ENCODE results near the gene RPL31.
"Not testable (repeated sequence)": the region's sequence is repeated elsewhere in the genome, so short reads cannot be mapped to it uniquely, and the experiment has no call there.

RPL31 gene

DNA sequence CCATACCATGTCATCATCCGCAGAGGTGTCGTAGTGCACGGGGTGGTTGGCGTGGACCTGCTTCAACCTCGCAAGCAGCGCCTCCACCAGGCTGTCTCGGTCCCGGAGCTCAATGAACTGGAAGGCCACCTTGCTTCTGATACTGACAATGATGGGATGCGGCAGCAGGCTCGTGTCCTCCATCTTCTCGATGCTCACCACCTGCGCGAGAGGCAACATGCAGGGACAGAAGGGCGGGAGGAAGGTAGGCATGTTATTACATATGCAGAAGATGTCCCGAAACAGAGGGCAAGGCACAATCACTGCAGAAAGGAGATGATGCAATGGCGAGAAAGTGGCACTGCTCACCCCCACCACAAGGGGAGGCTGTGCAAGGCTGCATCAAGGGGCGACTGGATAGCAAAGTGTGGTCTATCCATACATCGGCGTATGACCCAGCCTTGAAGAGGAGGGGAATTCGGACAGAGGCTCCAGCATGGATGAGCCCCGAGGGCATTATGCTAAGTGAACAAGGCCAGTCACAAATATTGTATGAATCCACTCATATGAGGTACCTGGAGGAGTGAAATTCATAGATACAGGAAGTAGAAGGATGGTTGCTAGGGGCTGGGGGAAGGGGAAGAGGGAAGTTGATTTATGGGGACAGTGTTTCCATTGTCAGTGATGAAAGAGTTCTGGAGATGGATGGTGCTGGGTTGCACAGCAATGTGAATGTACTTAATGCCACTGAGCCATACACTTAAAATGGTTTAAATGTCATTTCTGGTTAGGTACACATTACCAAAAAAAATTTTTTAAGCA, 36.6 kb downstream of the RPL31 start:
- Histone ChIP-seq H3K9me3 (ENCODE audit: control insufficient read depth, low read length) (no peaks in the 10 kb centered on the region), H3K36me3 (ENCODE audit: control insufficient read depth, insufficient read depth, low read length) (no peaks in the 10 kb centered on the region), H3K4me3 (ENCODE audit: low read length) (no peak overlapping the region), H3K27me3 (ENCODE audit: control insufficient read depth, insufficient read depth, low read length) (no peaks in the 10 kb centered on the region), H3K4me1 (ENCODE audit: control insufficient read depth, insufficient read depth, low read length) (no peaks in the 10 kb centered on the region), H3K9ac (ENCODE audit: low read length) (no peak overlapping the region)

DNA sequence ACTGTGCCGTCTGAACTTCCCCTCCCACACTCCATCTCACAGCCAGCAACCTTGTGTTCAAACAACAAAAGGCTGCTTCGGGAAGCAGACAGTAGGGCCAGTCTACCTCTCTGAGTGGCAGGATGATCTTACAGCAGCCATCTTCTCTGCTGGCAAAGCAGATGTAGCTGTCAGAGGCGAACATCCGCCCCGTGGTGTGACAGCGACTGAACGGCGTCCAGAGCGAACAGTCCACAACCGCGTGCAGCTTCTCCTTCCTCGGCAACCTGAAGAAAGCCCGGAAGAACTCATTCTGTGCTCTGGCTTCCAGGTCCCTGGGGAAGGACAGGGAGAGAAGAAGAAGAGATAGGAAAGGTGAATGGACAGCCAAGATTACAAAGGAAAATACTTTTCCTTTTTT, 38.0 kb downstream of the RPL31 start:
- H3K4me1 ChIP-seq (ENCODE audit: control insufficient read depth, insufficient read depth, low read length), result no peaks in the 10 kb centered on the region
- H3K4me3 ChIP-seq (ENCODE audit: low read length), result no peak overlapping the region
- H3K27me3 ChIP-seq (ENCODE audit: control insufficient read depth, insufficient read depth, low read length), result no peaks in the 10 kb centered on the region
- H3K36me3 ChIP-seq (ENCODE audit: control insufficient read depth, insufficient read depth, low read length), result no peaks in the 10 kb centered on the region
- no peaks in the 10 kb centered on the region for H3K9me3 ChIP-seq (ENCODE audit: control insufficient read depth, low read length)
- H3K9ac ChIP-seq (ENCODE audit: low read length), result no peak overlapping the region

DNA sequence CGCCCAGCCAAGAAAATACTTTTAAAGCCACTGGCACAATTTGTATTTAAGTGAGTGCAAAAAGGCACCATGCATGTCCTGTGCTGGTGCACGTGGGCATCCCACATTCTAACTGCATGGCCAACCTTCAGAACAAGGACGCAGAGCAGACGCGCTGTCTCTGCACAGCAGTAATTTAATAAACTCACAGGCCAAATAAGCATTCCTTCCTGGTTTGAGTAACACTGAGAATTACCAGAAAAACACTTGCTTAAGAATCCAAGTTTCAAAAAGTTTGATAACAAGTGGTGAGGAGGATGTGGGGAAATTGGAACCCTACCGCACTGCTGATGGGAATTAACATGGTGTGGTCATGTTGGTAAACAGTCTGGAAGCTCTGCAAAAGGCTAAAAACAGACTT, 38.7 kb downstream of the RPL31 start:
- H3K4me3 ChIP-seq (ENCODE audit: low read length), result no peak overlapping the region
- H3K9me3 ChIP-seq (ENCODE audit: control insufficient read depth, low read length), result no peaks in the 10 kb centered on the region
- no peaks in the 10 kb centered on the region for H3K27me3 ChIP-seq (ENCODE audit: control insufficient read depth, insufficient read depth, low read length)
- H3K36me3 ChIP-seq (ENCODE audit: control insufficient read depth, insufficient read depth, low read length), result no peaks in the 10 kb centered on the region
- no peak overlapping the region for H3K9ac ChIP-seq (ENCODE audit: low read length)
- no peaks in the 10 kb centered on the region for H3K4me1 ChIP-seq (ENCODE audit: control insufficient read depth, insufficient read depth, low read length)

DNA sequence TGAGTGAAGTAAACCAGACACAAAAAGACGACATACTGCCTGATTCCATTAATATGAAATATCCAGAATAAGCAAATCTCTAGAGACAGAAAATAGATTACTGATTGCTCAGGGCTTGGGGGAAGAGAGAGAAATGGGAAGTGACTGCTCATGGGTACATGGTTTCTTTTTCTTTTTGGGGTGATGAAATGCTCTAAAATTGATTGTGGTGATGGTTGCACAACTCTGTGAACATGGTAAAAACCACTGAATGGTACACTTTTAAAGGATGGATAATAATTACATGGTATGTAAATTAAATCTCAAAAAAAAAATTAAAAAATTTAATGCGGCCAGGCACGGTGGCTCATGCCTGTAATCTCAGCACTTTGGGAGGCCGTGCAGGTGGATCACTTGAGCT, 39.3 kb downstream of the RPL31 start:
- Histone ChIP-seq H3K9me3 (ENCODE audit: control insufficient read depth, low read length) (no peaks in the 10 kb centered on the region), H3K9ac (ENCODE audit: low read length) (no peak overlapping the region), H3K36me3 (ENCODE audit: control insufficient read depth, insufficient read depth, low read length) (no peaks in the 10 kb centered on the region), H3K27me3 (ENCODE audit: control insufficient read depth, insufficient read depth, low read length) (no peaks in the 10 kb centered on the region), H3K4me3 (ENCODE audit: low read length) (no peak overlapping the region), H3K4me1 (ENCODE audit: control insufficient read depth, insufficient read depth, low read length) (no peaks in the 10 kb centered on the region)

DNA sequence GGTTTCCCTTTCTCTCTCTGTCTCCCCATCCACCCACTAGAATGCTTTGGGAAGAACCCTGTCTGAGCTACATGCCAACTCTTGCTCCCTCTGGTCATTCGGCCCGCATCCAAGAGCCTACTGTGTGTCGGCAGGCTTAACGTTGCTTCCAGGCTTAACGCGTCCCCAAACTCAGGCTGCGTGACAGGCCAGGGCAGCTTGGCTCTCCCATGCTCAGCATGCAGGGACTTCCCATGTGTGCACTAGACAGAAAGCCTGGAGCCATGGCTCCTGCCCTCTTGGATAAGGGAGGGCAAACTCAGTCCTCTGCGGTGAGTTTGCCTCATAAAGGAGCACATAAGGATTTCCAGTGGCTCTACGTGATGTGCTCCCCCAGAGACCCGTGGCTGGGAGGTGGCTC, 43.2 kb downstream of the RPL31 start:
- Histone ChIP-seq H3K36me3 (ENCODE audit: control insufficient read depth, insufficient read depth, low read length) (no peaks in the 10 kb centered on the region), H3K4me1 (ENCODE audit: control insufficient read depth, insufficient read depth, low read length) (peaks cover 12% of the 10 kb centered on the region), H3K4me3 (ENCODE audit: low read length) (no peak overlapping the region)

DNA sequence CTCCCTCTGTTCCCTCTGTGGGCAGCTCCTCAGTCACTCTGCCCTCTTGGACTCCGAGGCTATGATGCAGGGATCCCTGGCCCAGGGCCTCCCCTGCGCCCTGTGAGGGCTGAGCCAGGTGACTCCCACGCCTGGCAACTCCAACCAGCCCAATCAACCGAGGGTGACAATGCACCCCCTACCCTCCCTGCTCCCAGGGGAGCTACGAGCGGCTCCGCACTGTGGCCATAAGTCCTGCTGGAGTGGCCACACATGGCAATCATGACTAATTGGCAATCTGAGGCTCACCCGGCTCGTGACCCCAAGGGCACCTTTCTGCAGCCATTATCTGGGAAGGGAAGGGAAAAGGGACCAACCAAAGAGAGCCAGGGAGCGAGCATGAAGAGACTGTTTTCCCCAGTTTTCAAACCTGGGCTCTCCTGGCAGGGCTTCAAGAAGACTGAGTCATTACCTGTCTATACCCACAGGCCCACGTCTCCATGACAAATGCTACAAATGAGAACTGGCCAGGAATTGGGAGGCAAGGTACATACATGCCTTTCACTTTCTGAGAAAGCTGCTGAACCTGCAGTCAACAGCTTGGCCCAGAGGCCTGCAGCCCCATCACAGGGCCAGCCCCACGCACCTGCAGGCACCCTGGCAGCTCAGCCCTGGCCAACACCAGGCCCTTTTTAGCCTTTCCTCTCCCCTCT, 45.1 kb downstream of the RPL31 start:
- Histone ChIP-seq H3K27me3 (ENCODE audit: control insufficient read depth, insufficient read depth, low read length) (no peaks in the 10 kb centered on the region), H3K4me3 (ENCODE audit: low read length) (no peak overlapping the region), H3K4me1 (ENCODE audit: control insufficient read depth, insufficient read depth, low read length) (peaks cover 12% of the 10 kb centered on the region), H3K9ac (ENCODE audit: low read length) (no peak overlapping the region), H3K36me3 (ENCODE audit: control insufficient read depth, insufficient read depth, low read length) (no peaks in the 10 kb centered on the region), H3K9me3 (ENCODE audit: control insufficient read depth, low read length) (no peaks in the 10 kb centered on the region)

More for the DNA sequence above, 43.2 kb downstream of the RPL31 start:
- H3K9me3 ChIP-seq (ENCODE audit: control insufficient read depth, low read length), result no peaks in the 10 kb centered on the region
- no peaks in the 10 kb centered on the region for H3K27me3 ChIP-seq (ENCODE audit: control insufficient read depth, insufficient read depth, low read length)
- no peak overlapping the region for H3K9ac ChIP-seq (ENCODE audit: low read length)

DNA sequence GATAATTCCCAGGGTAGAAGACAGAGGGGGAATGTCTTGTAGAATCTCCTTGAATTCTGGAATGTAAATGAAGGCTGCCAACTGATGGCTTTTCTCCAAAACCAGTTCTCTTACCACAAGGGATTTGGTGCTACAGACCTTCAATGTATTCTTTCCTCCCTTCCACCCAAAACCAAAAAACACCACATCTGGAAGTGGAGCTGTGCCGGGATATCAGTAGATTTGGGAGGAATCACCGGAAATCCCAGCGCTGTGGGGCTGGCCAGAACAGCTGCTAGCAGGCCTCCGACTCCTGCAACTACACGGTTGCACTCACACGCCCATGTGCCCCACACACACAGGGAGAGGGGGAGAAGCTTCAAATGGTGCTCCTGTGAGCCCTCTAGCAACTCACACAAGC, 45.7 kb downstream of the RPL31 start:
- Histone ChIP-seq H3K9me3 (ENCODE audit: control insufficient read depth, low read length) (no peaks in the 10 kb centered on the region), H3K36me3 (ENCODE audit: control insufficient read depth, insufficient read depth, low read length) (no peaks in the 10 kb centered on the region), H3K4me1 (ENCODE audit: control insufficient read depth, insufficient read depth, low read length) (peaks cover 12% of the 10 kb centered on the region), H3K4me3 (ENCODE audit: low read length) (no peak overlapping the region), H3K27me3 (ENCODE audit: control insufficient read depth, insufficient read depth, low read length) (no peaks in the 10 kb centered on the region), H3K9ac (ENCODE audit: low read length) (no peak overlapping the region)

DNA sequence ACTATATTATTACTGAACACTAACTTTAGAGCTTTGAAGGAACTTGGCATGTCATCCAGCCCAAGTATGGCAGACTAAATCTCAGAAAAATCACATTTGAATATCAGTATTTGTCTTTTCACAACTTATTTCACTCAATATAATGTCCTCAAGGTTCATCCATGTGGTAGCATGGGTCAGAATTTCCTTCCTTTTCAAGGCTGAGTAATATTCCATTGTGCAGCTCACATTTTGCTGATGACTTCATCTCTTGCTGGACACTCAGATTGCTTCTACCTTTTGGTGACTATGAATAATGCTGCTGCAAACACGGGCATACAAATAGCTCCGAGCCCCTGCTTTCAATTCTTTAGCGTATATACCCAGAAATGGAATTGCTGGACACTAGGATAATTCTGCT, 46.7 kb downstream of the RPL31 start:
- H3K36me3 ChIP-seq (ENCODE audit: control insufficient read depth, insufficient read depth, low read length), result no peaks in the 10 kb centered on the region
- H3K9ac ChIP-seq (ENCODE audit: low read length), result no peak overlapping the region
- H3K4me1 ChIP-seq (ENCODE audit: control insufficient read depth, insufficient read depth, low read length), result peaks cover 12% of the 10 kb centered on the region
- H3K4me3 ChIP-seq (ENCODE audit: low read length), result no peak overlapping the region
- no peaks in the 10 kb centered on the region for H3K9me3 ChIP-seq (ENCODE audit: control insufficient read depth, low read length)
- no peaks in the 10 kb centered on the region for H3K27me3 ChIP-seq (ENCODE audit: control insufficient read depth, insufficient read depth, low read length)

DNA sequence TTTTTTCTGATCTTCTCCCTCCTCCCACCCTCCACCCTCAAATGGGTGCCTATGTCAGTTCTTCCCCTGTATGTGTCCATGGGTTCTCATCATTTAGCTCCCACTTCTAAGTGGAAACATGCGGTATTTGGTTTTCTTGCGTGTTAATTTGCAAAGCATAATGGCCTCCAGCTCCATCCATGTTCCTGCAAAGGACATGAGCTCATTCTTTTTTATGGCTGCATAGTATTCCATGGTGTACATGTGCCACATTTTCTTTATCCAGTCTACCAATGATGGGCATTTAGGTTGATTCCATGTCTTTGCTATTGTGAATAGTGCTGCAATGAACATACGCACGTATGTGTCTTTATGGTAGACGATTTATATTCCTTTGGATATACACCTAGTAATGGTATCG, 48.8 kb downstream of the RPL31 start:
- not testable (repeated sequence) for H3K36me3 ChIP-seq (ENCODE audit: control insufficient read depth, insufficient read depth, low read length)

DNA sequence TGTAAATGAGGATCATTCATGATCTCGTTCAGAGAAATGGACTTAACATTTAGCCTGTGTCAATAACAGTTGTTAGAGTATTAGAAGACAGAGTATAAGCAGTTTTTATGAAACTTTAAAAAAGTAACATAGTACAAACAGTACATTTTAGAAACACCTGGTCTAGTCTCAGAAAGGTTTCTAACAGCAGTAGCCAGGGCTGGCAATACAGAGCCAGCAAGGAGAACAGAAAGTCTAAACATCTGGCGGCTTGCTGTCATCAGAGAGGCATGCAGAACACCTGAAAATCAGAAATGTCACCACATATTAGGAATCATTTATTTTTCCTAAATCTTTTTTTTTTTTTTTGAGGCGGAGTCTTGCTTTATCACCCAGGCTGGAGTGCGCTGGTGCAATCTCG, 50.1 kb downstream of the RPL31 start:
- no peaks in the 10 kb centered on the region for H3K36me3 ChIP-seq (ENCODE audit: control insufficient read depth, insufficient read depth, low read length)
- no peak overlapping the region for H3K4me3 ChIP-seq (ENCODE audit: low read length)
- no peaks in the 10 kb centered on the region for H3K27me3 ChIP-seq (ENCODE audit: control insufficient read depth, insufficient read depth, low read length)

More for the DNA sequence above, 48.8 kb downstream of the RPL31 start:
- not testable (repeated sequence) for H3K9me3 ChIP-seq (ENCODE audit: control insufficient read depth, low read length); H3K9ac ChIP-seq (ENCODE audit: low read length); H3K4me3 ChIP-seq (ENCODE audit: low read length); H3K27me3 ChIP-seq (ENCODE audit: control insufficient read depth, insufficient read depth, low read length)
- peaks cover 12% of the 10 kb centered on the region for H3K4me1 ChIP-seq (ENCODE audit: control insufficient read depth, insufficient read depth, low read length)

DNA sequence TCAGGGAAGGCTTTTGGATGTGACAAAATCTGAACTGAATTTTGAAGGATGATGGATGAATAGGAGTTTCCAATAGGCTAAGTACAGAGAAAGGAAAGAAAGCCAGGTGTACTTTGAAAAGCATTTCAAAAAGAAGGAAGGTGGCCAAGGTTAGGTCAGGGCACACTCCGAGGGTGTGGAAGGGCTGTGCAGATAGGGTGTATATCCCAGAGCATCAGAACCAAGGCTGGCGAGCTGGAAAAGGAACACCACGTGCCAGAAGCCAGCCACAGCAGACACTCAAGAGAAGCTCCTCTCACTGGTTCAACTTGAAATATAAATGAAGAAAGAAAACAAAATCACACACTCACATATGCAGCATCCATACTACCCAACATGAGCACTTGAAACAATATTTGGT, 51.0 kb downstream of the RPL31 start:
- Histone ChIP-seq H3K9ac (ENCODE audit: low read length) (no peak overlapping the region), H3K4me1 (ENCODE audit: control insufficient read depth, insufficient read depth, low read length) (peaks cover under 1% of the 10 kb centered on the region), H3K27me3 (ENCODE audit: control insufficient read depth, insufficient read depth, low read length) (no peaks in the 10 kb centered on the region), H3K36me3 (ENCODE audit: control insufficient read depth, insufficient read depth, low read length) (no peaks in the 10 kb centered on the region), H3K9me3 (ENCODE audit: control insufficient read depth, low read length) (no peaks in the 10 kb centered on the region), H3K4me3 (ENCODE audit: low read length) (no peak overlapping the region)

More for the DNA sequence above, 50.1 kb downstream of the RPL31 start:
- H3K9me3 ChIP-seq (ENCODE audit: control insufficient read depth, low read length), result no peaks in the 10 kb centered on the region
- no peak overlapping the region for H3K9ac ChIP-seq (ENCODE audit: low read length)
- H3K4me1 ChIP-seq (ENCODE audit: control insufficient read depth, insufficient read depth, low read length), result peaks cover 11% of the 10 kb centered on the region
